HepG2 (cell line): ENCODE measurements around the gene SLCO2B1. TPM values are rescaled to one million over a fixed set of nuclear protein-coding genes. Genes with fewer than 3 reads are reported as not detected.

Experiments used
- CHCHD3 ChIP-seq: sonication (generic); formaldehyde crosslinking; IDR thresholded peaks from 2 replicates; pipeline ENCODE4 v1.8.0; 2022; ENCODE audit warnings: mild to moderate bottlenecking, missing genetic modification reagents, moderate library complexity
- DNMT3B ChIP-seq: conservative IDR thresholded peaks from 2 replicates; pipeline ENCODE4 v1.6.1; 2016; ENCODE audit warnings: missing biosample characterization, control low read depth
- IKZF5 ChIP-seq: IDR thresholded peaks from 2 replicates; pipeline ENCODE4 v1.6.1; 2018; ENCODE audit warnings: missing genetic modification reagents, mild to moderate bottlenecking, missing compliant biosample characterization
- SMC3 ChIP-seq: IDR thresholded peaks from 2 replicates; pipeline ENCODE4 v1.6.1; 2011; ENCODE audit warnings: low read length, improper control_type of control experiment
- ZBTB3 ChIP-seq: sonication (generic); formaldehyde crosslinking; IDR thresholded peaks from 2 replicates; pipeline ENCODE4 v1.4.0; 2020; ENCODE audit warnings: low read depth, mild to moderate bottlenecking, moderate library complexity, missing genetic modification reagents, borderline replicate concordance
- ZXDC ChIP-seq: sonication (generic); formaldehyde crosslinking; IDR thresholded peaks from 2 replicates; pipeline ENCODE4 v1.5.0; 2020; ENCODE audit warnings: mild to moderate bottlenecking, missing genetic modification reagents
- polyA plus RNA-seq, 8 experiments: library from polyadenylated mRNA; depleted of rRNA in 3 of 8; stranded (reverse) in 7 of 8; unstranded in 1 of 8; fragments of >200 nt; fragmentation: Illumina TruSeq in 4 of 8; extraction: Trizol in 4 of 8; gene quantifications; 2 replicates each; pipeline versions ENCODE4 v1.2.1 to v1.2.3, GENCODE V29; 2011 to 2016; ENCODE audit warnings: low read depth in 4 of 8, missing spikeins in 1 of 8, mixed read lengths in 1 of 8; ENCODE audit not compliant: insufficient read depth in 1 of 8
- total RNA-seq, 5 experiments: library from RNA; depleted of rRNA; stranded (reverse); fragments of >200 nt; fragmentation: Illumina TruSeq; extraction: Trizol; gene quantifications; 2 replicates each; pipeline ENCODE4 v1.2.3, GENCODE V29; 2016; ENCODE audit warnings: low read depth in 1 of 5
- TF ChIP-seq, protein P1 (sequence below): sonication (generic); formaldehyde crosslinking; IDR thresholded peaks from 2 replicates; pipeline ENCODE4 v1.4.0; 2020; ENCODE audit warnings: mild to moderate bottlenecking, missing genetic modification reagents

Gene SLCO2B1
- total and polyA plus RNA-seq, 2 of the 13 experiments (the other 11 are each of a cell fraction or from before 2014, with no cell fraction given), result 15.3 to 19.8 TPM

DNA sequence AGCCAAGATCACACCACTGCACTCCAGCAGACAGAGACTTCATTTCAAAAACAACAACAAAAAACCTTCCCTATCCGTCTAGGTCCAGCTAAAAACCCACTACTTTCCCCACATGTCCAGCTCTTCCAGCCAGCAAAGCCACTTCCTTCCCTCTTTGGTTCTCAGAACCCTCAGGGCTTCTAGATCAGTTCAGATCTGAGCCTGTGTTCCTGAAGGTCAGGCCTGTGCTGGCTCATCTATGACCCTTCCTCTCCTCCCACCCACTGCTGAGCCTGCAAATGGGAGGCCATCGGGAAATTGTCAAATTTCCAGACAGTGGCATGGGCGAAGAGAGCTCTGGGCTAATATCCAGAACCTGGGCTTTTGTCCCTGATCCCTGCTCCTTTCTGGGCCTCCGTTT lies 37.8 kb downstream of the SLCO2B1 start (continued):
- TF ChIP-seq, protein P1, sequence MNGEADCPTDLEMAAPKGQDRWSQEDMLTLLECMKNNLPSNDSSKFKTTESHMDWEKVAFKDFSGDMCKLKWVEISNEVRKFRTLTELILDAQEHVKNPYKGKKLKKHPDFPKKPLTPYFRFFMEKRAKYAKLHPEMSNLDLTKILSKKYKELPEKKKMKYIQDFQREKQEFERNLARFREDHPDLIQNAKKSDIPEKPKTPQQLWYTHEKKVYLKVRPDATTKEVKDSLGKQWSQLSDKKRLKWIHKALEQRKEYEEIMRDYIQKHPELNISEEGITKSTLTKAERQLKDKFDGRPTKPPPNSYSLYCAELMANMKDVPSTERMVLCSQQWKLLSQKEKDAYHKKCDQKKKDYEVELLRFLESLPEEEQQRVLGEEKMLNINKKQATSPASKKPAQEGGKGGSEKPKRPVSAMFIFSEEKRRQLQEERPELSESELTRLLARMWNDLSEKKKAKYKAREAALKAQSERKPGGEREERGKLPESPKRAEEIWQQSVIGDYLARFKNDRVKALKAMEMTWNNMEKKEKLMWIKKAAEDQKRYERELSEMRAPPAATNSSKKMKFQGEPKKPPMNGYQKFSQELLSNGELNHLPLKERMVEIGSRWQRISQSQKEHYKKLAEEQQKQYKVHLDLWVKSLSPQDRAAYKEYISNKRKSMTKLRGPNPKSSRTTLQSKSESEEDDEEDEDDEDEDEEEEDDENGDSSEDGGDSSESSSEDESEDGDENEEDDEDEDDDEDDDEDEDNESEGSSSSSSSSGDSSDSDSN (CRISPR knock-in tag), result no peak
- TF ChIP-seq ZBTB3 (CRISPR knock-in tag) (no peak), ZXDC (no peak), SMC3 (no peak), CHCHD3 (CRISPR knock-in tag) (no peak), DNMT3B (no peak), IKZF5 (CRISPR knock-in tag) (no peak)
